Astrocyte (in vitro differentiated cells and primary cell): ENCODE measurements around the gene PARP9.

Source experiments
- CTCF ChIP-seq: IDR thresholded peaks from 2 replicates; pipeline ENCODE4 v1.5.1; 2011; ENCODE audit warnings: low read depth, mild to moderate bottlenecking, inconsistent platforms, low read length, moderate library complexity; ENCODE audit not compliant: insufficient read depth
- EZH2 ChIP-seq: IDR thresholded peaks from 2 replicates; pipeline ENCODE4 v1.6.1; 2012; ENCODE audit warnings: mild to moderate bottlenecking, low read length, inconsistent platforms; ENCODE audit not compliant: insufficient read depth

- TF ChIP-seq CTCF: peak; percentile 62
- no peak for TF ChIP-seq EZH2
These were observed 3.4 kb downstream of the PARP9 start for GRCh38 chr3:122560680-122561079.
